Hepatocyte (in vitro differentiated cells): Measurements from ENCODE around the gene MYEOV. TPM values are rescaled to one million over a fixed set of nuclear protein-coding genes. Genes with fewer than 3 reads are reported as not detected.

Experiments
- DNase-seq: peaks from one replicate; pipeline ENCODE4 v3.0.0-alpha.2; 2016; ENCODE audit warnings: low spot score
- H2AFZ ChIP-seq: fragments of 200-600 bp; sonication (generic); 2 replicates; pipeline ENCODE4 v1.6.0; 2016; ENCODE audit warnings: antibody characterized with exemption, mild to moderate bottlenecking
- H3K27ac ChIP-seq: fragments of 200-600 bp; sonication (generic); 2 replicates; pipeline ENCODE4 v1.5.1; 2016; ENCODE audit warnings: mild to moderate bottlenecking
- H3K27me3 ChIP-seq: fragments of 200-600 bp; sonication (generic); 2 replicates; pipeline ENCODE4 v1.6.1; 2016
- H3K36me3 ChIP-seq: fragments of 200-600 bp; sonication (generic); replicated peaks from 2 replicates; pipeline ENCODE4 v1.5.1; 2016; ENCODE audit warnings: low read depth; ENCODE audit not compliant: insufficient read depth
- H3K4me1 ChIP-seq: fragments of 200-600 bp; sonication (generic); 2 replicates; pipeline ENCODE4 v1.5.1; 2016; ENCODE audit warnings: mild to moderate bottlenecking, moderate library complexity; ENCODE audit not compliant: insufficient read depth
- H3K4me2 ChIP-seq: fragments of 200-600 bp; sonication (generic); 2 replicates; pipeline ENCODE4 v1.6.0; 2016
- H3K4me3 ChIP-seq: fragments of 200-600 bp; sonication (generic); 2 replicates; pipeline ENCODE4 v1.5.1; 2016; ENCODE audit warnings: mild to moderate bottlenecking
- H3K79me2 ChIP-seq: fragments of 200-600 bp; sonication (generic); 2 replicates; pipeline ENCODE4 v1.6.0; 2017; ENCODE audit warnings: mild to moderate bottlenecking
- H3K9me2 ChIP-seq: fragments of 200-600 bp; sonication (generic); replicated peaks from 2 replicates; pipeline ENCODE4 v1.6.0; 2017; ENCODE audit warnings: mild to moderate bottlenecking; ENCODE audit not compliant: insufficient read depth
- H3K9me3 ChIP-seq: fragments of 200-600 bp; sonication (generic); 2 replicates; pipeline ENCODE4 v1.5.1; 2016; ENCODE audit warnings: low read depth, mild to moderate bottlenecking
- H4K20me1 ChIP-seq: fragments of 200-600 bp; sonication (generic); 2 replicates; pipeline ENCODE4 v1.6.0; 2016; ENCODE audit warnings: mild to moderate bottlenecking; ENCODE audit not compliant: insufficient read depth, poor library complexity, severe bottlenecking
- CTCF ChIP-seq: fragments of 200-600 bp; sonication (generic); IDR thresholded peaks from 2 replicates; pipeline ENCODE4 v1.5.1; 2016; ENCODE audit warnings: antibody characterized with exemption, mild to moderate bottlenecking; ENCODE audit not compliant: poor library complexity
- EZH2 ChIP-seq: fragments of 200-600 bp; sonication (generic); IDR thresholded peaks from 2 replicates; pipeline ENCODE4 v1.6.1; 2016; ENCODE audit warnings: antibody characterized with exemption, mild to moderate bottlenecking, borderline replicate concordance
- EZH2phosphoT487 ChIP-seq: fragments of 200-600 bp; sonication (generic); IDR thresholded peaks from one replicate; pipeline ENCODE4 v1.6.1; 2018; ENCODE audit warnings: antibody characterized with exemption, mild to moderate bottlenecking, low read depth, moderate library complexity; ENCODE audit not compliant: unreplicated experiment, severe bottlenecking
- WGBS: methylation state at CpG from one replicate; pipeline ENCODE4 v1.1.6; 2016; ENCODE audit warnings: low lambda C conversion rate; ENCODE audit errors: missing lambda C conversion rate; 5-methylcytosine and 5-hydroxymethylcytosine counted together
- polyA plus RNA-seq: library from polyadenylated mRNA; unstranded; fragments of >200 nt; fragmentation: Nextera tagmentation; extraction: Ambion mirVana; gene quantifications from 2 replicates; pipeline ENCODE4 v1.2.1, GENCODE V29; 2016
- total RNA-seq: library from RNA; depleted of rRNA; stranded (reverse); fragments of >200 nt; gene quantifications from 2 replicates; pipeline ENCODE4 v1.2.3, GENCODE V29; 2014

The MYEOV gene
- total and polyA plus RNA-seq, 2 experiments from 2014 or later, result not detected

GRCh38 chr11:69319255-69320106 is 25.5 kb downstream of the MYEOV start:
- TF ChIP-seq CTCF (no peak), EZH2 (no peak), EZH2phosphoT487 (no peak)
- Histone ChIP-seq H3K4me1 (no peaks in the 10 kb centered on the region), H2AFZ (no peak overlapping the region), H3K4me3 (no peak overlapping the region), H3K4me2 (no peak overlapping the region), H3K27me3 (no peaks in the 10 kb centered on the region), H3K27ac (no peak overlapping the region), H4K20me1 (no peaks in the 10 kb centered on the region), H3K36me3 (no peaks in the 10 kb centered on the region), H3K9me3 (no peaks in the 10 kb centered on the region), H3K9me2 (no peaks in the 10 kb centered on the region), H3K79me2 (no peaks in the 10 kb centered on the region)
- WGBS, result 86% methylated on average over 13 of the region's 13 CpGs
- DNase-seq, result no peak

GRCh38 chr11:69320326-69320725 is 26.4 kb downstream of the MYEOV start:
- H3K27ac ChIP-seq, result no peak overlapping the region
- H4K20me1 ChIP-seq, result no peaks in the 10 kb centered on the region
- H3K4me2 ChIP-seq, result no peak overlapping the region
- WGBS, result 92% methylated on average over 7 of the region's 7 CpGs
- H3K9me3 ChIP-seq, result no peaks in the 10 kb centered on the region
- no peaks in the 10 kb centered on the region for H3K27me3 ChIP-seq
- H2AFZ ChIP-seq, result no peak overlapping the region
- no peaks in the 10 kb centered on the region for H3K9me2 ChIP-seq
- no peaks in the 10 kb centered on the region for H3K79me2 ChIP-seq
- H3K4me1 ChIP-seq, result no peaks in the 10 kb centered on the region
- DNase-seq, result no peak
- TF ChIP-seq CTCF (no peak), EZH2phosphoT487 (no peak), EZH2 (no peak)
- no peak overlapping the region for H3K4me3 ChIP-seq
- no peaks in the 10 kb centered on the region for H3K36me3 ChIP-seq

- Histone ChIP-seq H3K27me3 (no peaks in the 10 kb centered on the region), H3K4me1 (no peaks in the 10 kb centered on the region), H3K9me3 (no peaks in the 10 kb centered on the region), H3K9me2 (no peaks in the 10 kb centered on the region), H3K36me3 (no peaks in the 10 kb centered on the region), H3K4me2 (no peak overlapping the region), H3K4me3 (no peak overlapping the region), H4K20me1 (no peaks in the 10 kb centered on the region), H3K79me2 (no peaks in the 10 kb centered on the region), H2AFZ (no peak overlapping the region), H3K27ac (no peak overlapping the region)
- 84% methylated on average over 9 of the region's 10 CpGs for WGBS
- no peak for DNase-seq
- TF ChIP-seq CTCF (no peak), EZH2phosphoT487 (no peak), EZH2 (no peak)
Observed at GRCh38 chr11:69320756-69321741, 27.1 kb downstream of the MYEOV start.
